Coronary artery (tissue), 2 donors: ENCODE measurements around the gene TCF7.

ENCODE experiments used
- DNase-seq: peaks from one replicate; pipeline ENCODE4 v3.0.0-alpha.2; 2017; ENCODE audit warnings: low spot score
- H3K27ac ChIP-seq, 2 donors: fragments of 200-600 bp; sonication (generic); one replicate each; pipeline ENCODE4 v1.5.1; 2016 to 2019
- H3K4me3 ChIP-seq: fragments of 200-600 bp; sonication (generic); 2 replicates; pipeline ENCODE4 v1.5.1; 2016; ENCODE audit warnings: mild to moderate bottlenecking, moderate library complexity
- TF ChIP-seq, protein P1 (sequence below): fragments of 200-600 bp; sonication (generic); IDR thresholded peaks from one replicate; pipeline ENCODE4 v1.5.1; 2019; ENCODE audit warnings: antibody characterized with exemption

TCF7 gene

DNA sequence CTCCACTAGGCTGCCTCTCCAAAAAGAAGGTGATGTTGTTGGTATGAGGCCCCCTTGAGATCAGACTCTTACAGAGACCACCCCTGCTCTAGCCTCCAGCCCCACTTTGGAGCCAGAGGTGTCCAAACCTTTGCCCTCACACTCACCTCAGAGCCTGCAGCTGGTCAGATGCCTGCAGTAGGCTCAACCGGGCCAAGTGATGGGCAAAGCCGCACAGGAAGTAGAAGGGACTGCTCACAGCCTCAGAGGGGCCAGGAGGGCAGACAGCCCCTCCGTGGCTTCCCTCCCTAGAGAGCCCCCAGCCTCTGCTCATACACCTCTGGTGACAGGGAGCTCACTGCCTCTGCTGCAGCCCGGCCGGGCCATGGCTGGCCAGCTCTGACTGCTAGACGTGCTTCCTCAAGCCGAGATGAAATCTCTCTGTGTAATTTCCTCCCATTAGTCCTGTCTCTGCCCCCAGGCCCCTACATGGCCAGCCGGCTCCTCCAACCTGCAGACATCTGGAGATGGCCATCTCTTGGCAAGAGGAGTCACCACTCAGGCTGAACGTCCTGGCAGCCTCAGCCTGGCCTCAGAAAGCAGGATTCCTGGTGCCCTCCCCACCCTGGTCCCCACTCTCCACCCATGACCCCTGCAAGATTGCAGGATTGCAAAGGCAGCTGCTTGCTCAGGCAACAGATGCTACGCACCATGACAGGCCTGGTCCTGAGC, 7.3 kb upstream of the TCF7 start:
- no peak overlapping the region for H3K4me3 ChIP-seq
- TF ChIP-seq, protein P1, sequence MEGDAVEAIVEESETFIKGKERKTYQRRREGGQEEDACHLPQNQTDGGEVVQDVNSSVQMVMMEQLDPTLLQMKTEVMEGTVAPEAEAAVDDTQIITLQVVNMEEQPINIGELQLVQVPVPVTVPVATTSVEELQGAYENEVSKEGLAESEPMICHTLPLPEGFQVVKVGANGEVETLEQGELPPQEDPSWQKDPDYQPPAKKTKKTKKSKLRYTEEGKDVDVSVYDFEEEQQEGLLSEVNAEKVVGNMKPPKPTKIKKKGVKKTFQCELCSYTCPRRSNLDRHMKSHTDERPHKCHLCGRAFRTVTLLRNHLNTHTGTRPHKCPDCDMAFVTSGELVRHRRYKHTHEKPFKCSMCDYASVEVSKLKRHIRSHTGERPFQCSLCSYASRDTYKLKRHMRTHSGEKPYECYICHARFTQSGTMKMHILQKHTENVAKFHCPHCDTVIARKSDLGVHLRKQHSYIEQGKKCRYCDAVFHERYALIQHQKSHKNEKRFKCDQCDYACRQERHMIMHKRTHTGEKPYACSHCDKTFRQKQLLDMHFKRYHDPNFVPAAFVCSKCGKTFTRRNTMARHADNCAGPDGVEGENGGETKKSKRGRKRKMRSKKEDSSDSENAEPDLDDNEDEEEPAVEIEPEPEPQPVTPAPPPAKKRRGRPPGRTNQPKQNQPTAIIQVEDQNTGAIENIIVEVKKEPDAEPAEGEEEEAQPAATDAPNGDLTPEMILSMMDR, result no peak
- no peak overlapping the region for H3K27ac ChIP-seq
- no peak for DNase-seq

DNA sequence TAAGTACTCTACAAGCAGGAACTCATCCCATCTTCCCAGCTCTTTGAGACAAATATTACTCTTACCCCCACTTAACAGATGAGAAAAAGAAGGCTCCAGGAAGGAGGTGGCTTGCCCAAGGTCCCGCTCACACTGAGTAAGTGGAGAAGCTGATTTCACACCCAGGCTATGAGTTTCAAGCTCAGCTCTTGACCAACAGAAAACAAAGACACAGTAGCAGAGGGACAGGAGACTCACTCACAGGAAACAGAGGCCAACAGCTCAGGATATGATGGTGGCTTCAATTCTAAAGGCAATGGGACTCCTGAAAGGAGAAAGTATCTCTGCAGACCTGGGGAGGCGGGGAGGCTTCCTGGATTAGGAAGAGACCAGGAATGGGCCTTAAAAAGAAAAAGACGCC, 6.7 kb upstream of the TCF7 start:
- DNase-seq, result no peak
- no peak overlapping the region for H3K27ac ChIP-seq
- TF ChIP-seq, protein P1, result no peak
- H3K4me3 ChIP-seq, result no peak overlapping the region

- DNase-seq, result no peak
- no peak overlapping the region for H3K27ac ChIP-seq
- H3K4me3 ChIP-seq, result no peak overlapping the region
- TF ChIP-seq, protein P1, result no peak
Observed at GRCh38 chr5:134110382-134110781, 4.1 kb upstream of the TCF7 start.

DNA sequence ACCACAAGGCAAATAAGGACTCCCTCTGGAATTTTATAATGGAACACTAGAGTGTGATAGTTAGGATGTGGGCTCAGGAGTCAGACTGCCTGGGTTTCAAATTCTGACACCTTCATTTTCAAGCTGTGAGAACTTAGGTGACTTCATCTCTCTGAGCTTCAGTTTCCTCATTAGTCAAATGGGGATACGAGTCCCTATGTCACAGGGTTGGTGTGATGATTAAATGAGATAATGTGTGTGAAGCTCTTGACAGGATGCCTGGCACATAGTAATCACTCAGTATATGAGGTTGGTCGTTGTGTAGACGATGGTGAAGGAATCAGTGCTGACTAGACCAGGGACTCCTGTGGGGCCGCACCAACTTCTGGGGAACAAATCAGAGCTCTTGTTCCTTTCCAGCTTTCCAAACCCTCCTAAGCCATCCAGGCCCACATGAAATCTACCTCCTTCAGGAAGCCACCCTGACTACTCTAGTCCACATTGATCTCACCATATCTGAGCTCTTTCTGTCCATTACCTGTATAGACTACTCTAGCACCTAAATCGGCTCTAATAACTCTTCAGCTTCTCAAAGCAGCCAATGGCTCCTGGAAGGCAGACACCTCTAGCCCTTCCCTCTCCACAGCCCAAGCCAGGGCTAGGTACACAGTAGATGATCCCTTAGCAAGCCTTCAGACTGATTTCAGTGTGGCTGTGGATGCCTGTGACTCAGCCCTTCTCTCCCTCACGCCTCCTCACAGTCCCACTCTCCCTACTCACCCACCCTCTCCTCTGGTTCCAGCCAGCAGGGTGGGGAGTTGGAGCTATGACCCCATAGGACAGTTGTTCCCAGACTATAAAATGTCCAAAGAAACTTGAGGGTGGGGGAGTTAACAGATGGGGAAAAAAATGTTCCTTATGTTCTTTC, 2.5 kb upstream of the TCF7 start:
- TF ChIP-seq, protein P1, result no peak
- H3K4me3 ChIP-seq, result no peak overlapping the region
- H3K27ac ChIP-seq, result no peak overlapping the region
- DNase-seq, result no peak

DNA sequence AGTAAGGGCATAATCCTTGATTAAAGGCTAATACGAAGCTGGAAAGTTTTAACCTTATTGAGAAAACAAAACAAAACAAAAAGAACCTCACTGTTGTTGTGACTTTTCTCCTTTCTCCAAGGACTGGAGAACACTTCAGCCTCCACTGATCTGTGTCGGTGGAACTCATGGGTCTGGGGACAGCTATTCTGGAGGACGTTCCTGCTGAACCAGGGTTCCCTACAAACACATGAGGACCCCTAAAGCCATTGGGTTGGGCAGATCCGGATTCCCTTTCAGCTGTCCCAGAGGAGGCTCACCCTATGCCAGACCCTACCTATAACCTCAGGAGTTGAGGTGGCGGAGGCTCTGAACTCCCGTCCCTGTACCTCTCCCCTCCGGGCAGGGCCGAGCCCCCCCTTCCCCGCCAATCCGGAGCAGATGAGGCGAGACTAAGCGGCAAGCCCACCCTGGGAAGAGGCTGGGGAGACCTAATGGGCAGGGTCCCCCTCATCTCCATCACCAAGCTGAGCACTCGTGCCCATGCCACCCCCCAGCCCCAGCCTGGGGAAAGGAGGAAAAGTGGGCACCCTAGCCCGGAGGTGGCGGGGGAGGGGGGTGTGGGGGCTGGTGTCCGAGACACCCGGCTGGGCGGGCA, 1.6 kb upstream of the TCF7 start:
- TF ChIP-seq, protein P1, result no peak
- no peak overlapping the region for H3K27ac ChIP-seq
- H3K4me3 ChIP-seq, result peak overlapping the region; percentile 74
- DNase-seq, result no peak

DNA sequence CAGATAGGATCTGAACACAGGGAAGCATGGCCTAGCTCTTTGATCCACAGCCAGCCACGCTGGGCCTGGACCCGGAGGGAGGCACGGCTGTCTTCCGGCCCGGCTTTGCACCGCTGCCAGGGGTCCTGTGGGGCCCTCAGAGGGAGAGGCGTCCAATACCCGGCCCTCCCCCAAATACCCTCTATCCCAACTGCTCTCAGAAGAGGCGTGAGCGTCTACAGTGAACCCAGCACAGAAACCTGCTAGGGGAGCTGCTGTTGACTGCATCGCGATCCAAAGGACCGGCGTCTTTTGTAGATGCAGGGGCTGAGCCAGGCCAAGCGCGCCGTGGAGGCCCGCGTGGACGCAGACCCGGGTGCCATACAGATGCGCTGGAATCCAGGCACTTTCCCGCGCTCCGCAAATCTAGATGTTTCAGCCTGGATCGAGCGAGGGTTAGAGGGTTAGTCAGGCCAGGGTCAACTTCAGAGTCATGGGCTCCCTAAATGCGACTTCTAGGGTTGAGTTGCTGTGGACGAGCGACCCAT, 1.1 kb upstream of the TCF7 start:
- TF ChIP-seq, protein P1, result no peak
- Histone ChIP-seq H3K27ac (no peak overlapping the region), H3K4me3 (peak overlapping the region; percentile 74)
- no peak for DNase-seq
